ENCODE results near the gene RBM47.

The RBM47 gene

GRCh38 chr4:40622913-40623312, 6.8 kb downstream of the RBM47 start:
- no peak for DNase-seq

- no peak for DNase-seq
These were observed 7.8 kb downstream of the RBM47 start for GRCh38 chr4:40621592-40622512.

GRCh38 chr4:40621229-40621591, 8.5 kb downstream of the RBM47 start:
- DNase-seq, result no peak

- DNase-seq, result no peak
These were observed 10.1 kb downstream of the RBM47 start for GRCh38 chr4:40619600-40619999.

GRCh38 chr4:40617872-40618271, 11.8 kb downstream of the RBM47 start:
- no peak for DNase-seq

GRCh38 chr4:40614031-40614430, 15.6 kb downstream of the RBM47 start:
- DNase-seq, result no peak

GRCh38 chr4:40613456-40613855, 16.2 kb downstream of the RBM47 start:
- no peak for DNase-seq

- DNase-seq, result no peak
These were observed 16.8 kb downstream of the RBM47 start for GRCh38 chr4:40612831-40613230.

GRCh38 chr4:40612283-40612682, 17.4 kb downstream of the RBM47 start:
- no peak for DNase-seq

- no peak for DNase-seq
These were observed 21.0 kb downstream of the RBM47 start for GRCh38 chr4:40608628-40609027.

GRCh38 chr4:40607221-40607620, 22.4 kb downstream of the RBM47 start:
- no peak for DNase-seq

GRCh38 chr4:40606239-40606767, 23.4 kb downstream of the RBM47 start:
- no peak for DNase-seq

GRCh38 chr4:40603281-40603680, 26.4 kb downstream of the RBM47 start:
- DNase-seq, result no peak

GRCh38 chr4:40601641-40602040, 28.0 kb downstream of the RBM47 start:
- no peak for DNase-seq

GRCh38 chr4:40600850-40601249, 28.8 kb downstream of the RBM47 start:
- DNase-seq, result no peak

- DNase-seq, result no peak
These were observed 30.2 kb downstream of the RBM47 start for GRCh38 chr4:40599431-40599830.

GRCh38 chr4:40596522-40596921, 33.1 kb downstream of the RBM47 start:
- DNase-seq, result no peak

GRCh38 chr4:40595981-40596380, 33.7 kb downstream of the RBM47 start:
- no peak for DNase-seq

- no peak for DNase-seq
These were observed 35.1 kb downstream of the RBM47 start for GRCh38 chr4:40594261-40595178.

GRCh38 chr4:40592034-40592433, 37.6 kb downstream of the RBM47 start:
- DNase-seq, result no peak

- no peak for DNase-seq
These were observed 41.8 kb downstream of the RBM47 start for GRCh38 chr4:40587826-40588225.

- DNase-seq, result no peak
These were observed 42.3 kb downstream of the RBM47 start for GRCh38 chr4:40587351-40587750.

- DNase-seq, result no peak
These were observed 42.9 kb downstream of the RBM47 start for GRCh38 chr4:40586729-40587128.

- no peak for DNase-seq
These were observed 43.6 kb downstream of the RBM47 start for GRCh38 chr4:40586034-40586433.
